GM18519 (cell line): ENCODE measurements around the gene NCK1.
"Not testable (repeated sequence)": the region's sequence is repeated elsewhere in the genome, so short reads cannot be mapped to it uniquely, and the experiment has no call there.

ENCODE experiments used
- ATAC-seq: cut with Tn5 transposase; IDR thresholded peaks from one replicate; pipeline ENCODE4 v1.9.1; 2021; ENCODE audit warnings: mild to moderate bottlenecking, moderate library complexity; ENCODE audit not compliant: unreplicated experiment, low FRiP score

The NCK1 gene

GRCh38 chr3:136942803-136943202, 80.8 kb downstream of the NCK1 start:
- no peak for ATAC-seq

- no peak for ATAC-seq
Observed at GRCh38 chr3:136943436-136943835, 81.4 kb downstream of the NCK1 start.

GRCh38 chr3:136946978-136947377, 85.0 kb downstream of the NCK1 start:
- ATAC-seq = no peak

GRCh38 chr3:136947477-136947876, 85.5 kb downstream of the NCK1 start:
- no peak for ATAC-seq

- no peak for ATAC-seq
Observed at GRCh38 chr3:136949146-136949545, 87.1 kb downstream of the NCK1 start.

- ATAC-seq = no peak
Observed at GRCh38 chr3:136949708-136950107, 87.7 kb downstream of the NCK1 start.

- ATAC-seq = no peak
Observed at GRCh38 chr3:136950623-136951022, 88.6 kb downstream of the NCK1 start.

GRCh38 chr3:136952292-136952691, 90.3 kb downstream of the NCK1 start:
- ATAC-seq = no peak

- ATAC-seq = no peak
Observed at GRCh38 chr3:136954251-136954650, 92.2 kb downstream of the NCK1 start.

- no peak for ATAC-seq
Observed at GRCh38 chr3:136954980-136955780, 93.2 kb downstream of the NCK1 start.

- ATAC-seq = no peak
Observed at GRCh38 chr3:136955813-136956212, 93.8 kb downstream of the NCK1 start.

GRCh38 chr3:136956971-136957370, 95.0 kb downstream of the NCK1 start:
- no peak for ATAC-seq

- ATAC-seq = no peak
Observed at GRCh38 chr3:136957751-136958288, 95.8 kb downstream of the NCK1 start, which contains the start of gene IL20RB. Gene IL20RB, plus strand, starts transcription at chr3:136957983. Its CDS starts 131 bp downstream, at chr3:136958114.

GRCh38 chr3:136958939-136959338, 96.9 kb downstream of the NCK1 start:
- ATAC-seq = no peak

- ATAC-seq = no peak
Observed at GRCh38 chr3:136959599-136959998, 97.6 kb downstream of the NCK1 start.

- ATAC-seq = no peak
Observed at GRCh38 chr3:136960838-136961836, 99.1 kb downstream of the NCK1 start.

- no peak for ATAC-seq
Observed at GRCh38 chr3:136962927-136963326, 100.9 kb downstream of the NCK1 start.

GRCh38 chr3:136969539-136969938, 107.5 kb downstream of the NCK1 start:
- not testable (repeated sequence) for ATAC-seq

- no peak for ATAC-seq
Observed at GRCh38 chr3:136973352-136973751, 111.3 kb downstream of the NCK1 start.

GRCh38 chr3:136974670-136975069, 112.7 kb downstream of the NCK1 start:
- no peak for ATAC-seq

GRCh38 chr3:136979204-136979603, 117.2 kb downstream of the NCK1 start:
- ATAC-seq = no peak
